ENCODE results near the gene APOM.

GRCh38 chr6:31615748-31616147 is 39.9 kb upstream of the APOM start:
- TF ChIP-seq CTCF (IDR thresholded peaks at IDR 0.05 in 4 of 5, conservative IDR thresholded peaks at IDR 0.05 in 1 of 5) (no peak), POLR2A (IDR thresholded peaks at IDR 0.05) (no peak)
